ENCODE data around the gene ASAP3.

DNA sequence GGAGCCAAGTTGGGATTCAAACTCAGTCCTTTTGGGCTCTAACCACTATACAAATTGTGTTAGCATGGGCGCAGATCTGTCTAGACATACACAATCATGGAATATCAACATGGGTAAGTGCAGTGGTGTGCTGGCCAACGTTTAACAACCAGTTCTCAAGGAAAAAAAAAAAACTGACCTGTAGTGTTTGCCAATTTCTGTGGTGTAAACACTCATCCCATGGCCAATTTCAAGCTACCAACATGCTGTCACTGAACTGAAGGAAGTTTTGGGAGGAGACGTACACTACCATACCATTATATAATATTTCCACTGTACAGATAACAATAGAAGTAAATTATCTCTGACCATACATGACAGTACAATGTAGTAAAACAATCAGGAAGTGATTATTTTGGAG lies 62.6 kb downstream of the ASAP3 start:
- TF ChIP-seq, protein P1, sequence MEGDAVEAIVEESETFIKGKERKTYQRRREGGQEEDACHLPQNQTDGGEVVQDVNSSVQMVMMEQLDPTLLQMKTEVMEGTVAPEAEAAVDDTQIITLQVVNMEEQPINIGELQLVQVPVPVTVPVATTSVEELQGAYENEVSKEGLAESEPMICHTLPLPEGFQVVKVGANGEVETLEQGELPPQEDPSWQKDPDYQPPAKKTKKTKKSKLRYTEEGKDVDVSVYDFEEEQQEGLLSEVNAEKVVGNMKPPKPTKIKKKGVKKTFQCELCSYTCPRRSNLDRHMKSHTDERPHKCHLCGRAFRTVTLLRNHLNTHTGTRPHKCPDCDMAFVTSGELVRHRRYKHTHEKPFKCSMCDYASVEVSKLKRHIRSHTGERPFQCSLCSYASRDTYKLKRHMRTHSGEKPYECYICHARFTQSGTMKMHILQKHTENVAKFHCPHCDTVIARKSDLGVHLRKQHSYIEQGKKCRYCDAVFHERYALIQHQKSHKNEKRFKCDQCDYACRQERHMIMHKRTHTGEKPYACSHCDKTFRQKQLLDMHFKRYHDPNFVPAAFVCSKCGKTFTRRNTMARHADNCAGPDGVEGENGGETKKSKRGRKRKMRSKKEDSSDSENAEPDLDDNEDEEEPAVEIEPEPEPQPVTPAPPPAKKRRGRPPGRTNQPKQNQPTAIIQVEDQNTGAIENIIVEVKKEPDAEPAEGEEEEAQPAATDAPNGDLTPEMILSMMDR (IDR thresholded peaks at IDR 0.05), result no peak
- no peak for TF ChIP-seq POLR2A (IDR thresholded peaks at IDR 0.05)

Measured in gastroesophageal sphincter (tissue), 3 donors.